Tibial nerve (tissue), 4 donors: ENCODE data around the gene CPNE1. TPM values are rescaled to one million over a fixed set of nuclear protein-coding genes. Genes with fewer than 3 reads are reported as not detected.

Experiments
- DNase-seq, 2 donors: peaks; one replicate each; pipeline ENCODE4 v3.0.0-alpha.2; 2019; ENCODE audit warnings: low spot score in 2 of 2
- H3K27ac ChIP-seq, 4 donors: fragments of 200-600 bp; sonication (generic) in 3 of 4; one replicate each; pipeline ENCODE4 v1.5.1; 2017 to 2019; ENCODE audit warnings: mild to moderate bottlenecking in 1 of 4
- H3K27me3 ChIP-seq, 2 donors: fragments of 200-600 bp; sonication (generic) in 1 of 2; one replicate each; pipeline versions ENCODE4 v1.5.1 to v1.6.0; 2017 to 2019
- H3K36me3 ChIP-seq, 3 donors: fragments of 200-600 bp; sonication (generic); one replicate each; pipeline ENCODE4 v1.5.1; 2018 to 2019
- H3K4me1 ChIP-seq, 4 donors: fragments of 200-600 bp; sonication (generic) in 3 of 4; one replicate each; pipeline ENCODE4 v1.5.1; 2017 to 2019
- H3K4me3 ChIP-seq, 4 donors: fragments of 200-600 bp; sonication (generic) in 3 of 4; one replicate each; pipeline ENCODE4 v1.5.1; 2017 to 2019; ENCODE audit warnings: mild to moderate bottlenecking in 1 of 4, moderate library complexity in 1 of 4
- H3K9me3 ChIP-seq, 4 donors: fragments of 200-600 bp; sonication (generic) in 3 of 4; one replicate each; pipeline ENCODE4 v1.5.1; 2017 to 2019
- CTCF ChIP-seq, 5 experiments: fragments of 200-600 bp in 3 of 5; fragments of 450-650 bp in 2 of 5; sonication (generic) in 3 of 5; IDR thresholded peaks; one replicate each; pipeline ENCODE4 v1.5.1; 2016 to 2019; ENCODE audit warnings: antibody characterized with exemption in 5 of 5, mild to moderate bottlenecking in 3 of 5, moderate library complexity in 2 of 5
- EP300 ChIP-seq, 2 donors: sonication (generic); formaldehyde crosslinking; IDR thresholded peaks; one replicate each; pipeline ENCODE4 v1.6.1; 2017; ENCODE audit warnings: antibody characterized with exemption in 2 of 2, mild to moderate bottlenecking in 1 of 2
- POLR2A ChIP-seq, 2 donors: fragments of 450-650 bp; IDR thresholded peaks; one replicate each; pipeline ENCODE4 v1.6.1; 2017; ENCODE audit warnings: antibody characterized with exemption in 2 of 2, mild to moderate bottlenecking in 2 of 2, moderate library complexity in 2 of 2
- WGBS, 2 donors: methylation state at CpG; one replicate each; pipeline ENCODE4 v1.1.5; 2018; 5-methylcytosine and 5-hydroxymethylcytosine counted together
- total RNA-seq, 4 donors: library from RNA; depleted of rRNA; stranded (reverse); fragments of >200 nt; gene quantifications; one replicate each; pipeline ENCODE4 v1.1.0, GENCODE V29; 2016

CPNE1 gene
- total RNA-seq, 4 donors from 2014 or later: 116 to 151 (median 144) TPM

- Histone ChIP-seq H3K36me3 (peaks cover 0 to 68% (median 26%) of the 10 kb centered on the region in 3 donors), H3K4me1 (peaks cover 0 to 3% (median 0%) of the 10 kb centered on the region in 4 donors), H3K4me3 (no peak overlapping the region), H3K27ac (no peak overlapping the region), H3K27me3 (no peaks in the 10 kb centered on the region), H3K9me3 (no peaks in the 10 kb centered on the region)
- no peak for TF ChIP-seq POLR2A (IDR thresholded peaks at IDR 0.05)
- no peak for TF ChIP-seq CTCF (IDR thresholded peaks at IDR 0.05)
- TF ChIP-seq EP300 (IDR thresholded peaks at IDR 0.05): no peak
- WGBS, 2 donors: 94 to 96% methylated on average over 5 of the region's 5 CpGs
- DNase-seq: no peak
Observed at GRCh38 chr20:35669221-35669620, 4.5 kb upstream of the CPNE1 start.

GRCh38 chr20:35665949-35666288, 1.2 kb upstream of the CPNE1 start:
- Histone ChIP-seq H3K36me3 (peaks cover 0 to 35% (median 7%) of the 10 kb centered on the region in 3 donors), H3K4me3 (no peak overlapping the region), H3K27ac (no peak overlapping the region), H3K9me3 (no peaks in the 10 kb centered on the region), H3K4me1 (peaks cover 0 to 29% (median 23%) of the 10 kb centered on the region in 4 donors), H3K27me3 (no peaks in the 10 kb centered on the region)
- DNase-seq: no peak
- WGBS, 2 donors: 95 to 97% methylated on average over 17 of the region's 17 CpGs
- TF ChIP-seq POLR2A (IDR thresholded peaks at IDR 0.05) (no peak), CTCF (IDR thresholded peaks at IDR 0.05) (no peak)

GRCh38 chr20:35663516-35664465, 909 bp downstream of the CPNE1 start:
- WGBS, 2 donors: 0 to 2% methylated on average over 26 to 28 of the region's 28 CpGs
- peaks cover 0 to 14% (median 3%) of the 10 kb centered on the region in 3 donors for H3K36me3 ChIP-seq
- no peaks in the 10 kb centered on the region for H3K27me3 ChIP-seq
- peak overlapping the region; percentile 69 to 90 (median 78) for H3K4me3 ChIP-seq
- H3K27ac ChIP-seq: peak overlapping the region; percentile 97 to 99 (median 98)
- TF ChIP-seq EP300 (IDR thresholded peaks at IDR 0.05) (no peak), CTCF (IDR thresholded peaks at IDR 0.05) (peak in 1 of 5 experiments; percentile 0), POLR2A (IDR thresholded peaks at IDR 0.05) (peak in 1 of 2 donors; percentile 35)
- no peaks in the 10 kb centered on the region for H3K9me3 ChIP-seq
- peak in 1 of 2 donors; percentile 19 for DNase-seq
- peaks cover 0 to 50% (median 41%) of the 10 kb centered on the region in 4 donors for H3K4me1 ChIP-seq

- Histone ChIP-seq H3K27me3 (no peaks in the 10 kb centered on the region), H3K9me3 (no peaks in the 10 kb centered on the region), H3K36me3 (peaks cover 0 to 5% (median 0%) of the 10 kb centered on the region in 3 donors), H3K4me3 (peak overlapping the region in 2 of 4 donors; percentile 69 to 78), H3K27ac (peak overlapping the region in 2 of 4 donors; percentile 64 to 98), H3K4me1 (peaks cover 0 to 63% (median 42%) of the 10 kb centered on the region in 4 donors)
- no peak for DNase-seq
- WGBS, 2 donors: 16 to 24% methylated on average over 2 of the region's 2 CpGs
- TF ChIP-seq EP300 (IDR thresholded peaks at IDR 0.05): no peak
- TF ChIP-seq POLR2A (IDR thresholded peaks at IDR 0.05): no peak
- no peak for TF ChIP-seq CTCF (IDR thresholded peaks at IDR 0.05)
Observed at GRCh38 chr20:35662551-35662950, 2.1 kb downstream of the CPNE1 start.

- WGBS, 2 donors: 26 to 30% methylated on average over 3 of the region's 3 CpGs
- peak overlapping the region in 1 of 4 donors; percentile 2 for H3K4me3 ChIP-seq
- H3K4me1 ChIP-seq: peaks cover 0 to 69% (median 45%) of the 10 kb centered on the region in 4 donors
- no peaks in the 10 kb centered on the region for H3K9me3 ChIP-seq
- DNase-seq: no peak
- TF ChIP-seq POLR2A (IDR thresholded peaks at IDR 0.05): no peak
- no peak for TF ChIP-seq CTCF (IDR thresholded peaks at IDR 0.05)
- no peak for TF ChIP-seq EP300 (IDR thresholded peaks at IDR 0.05)
- H3K36me3 ChIP-seq: no peaks in the 10 kb centered on the region
- peak overlapping the region in 2 of 4 donors; percentile 62 to 64 for H3K27ac ChIP-seq
- H3K27me3 ChIP-seq: no peaks in the 10 kb centered on the region
Observed at GRCh38 chr20:35661908-35662307, 2.8 kb downstream of the CPNE1 start.
